ENCODE measurements around the gene NRIP1.
"Not testable (repeated sequence)": the region's sequence is repeated elsewhere in the genome, so short reads cannot be mapped to it uniquely, and the experiment has no call there.

Gene NRIP1

GRCh38 chr21:15037900-15038293 lies 26.9 kb downstream of the NRIP1 start:
- H3K27ac ChIP-seq, result no peak overlapping the region
- TF ChIP-seq CTCF (conservative IDR thresholded peaks at IDR 0.05), result no peak

GRCh38 chr21:15037095-15037899 lies 27.5 kb downstream of the NRIP1 start:
- no peak for TF ChIP-seq CTCF (conservative IDR thresholded peaks at IDR 0.05)
- no peak overlapping the region for H3K27ac ChIP-seq

- no peak for TF ChIP-seq CTCF (conservative IDR thresholded peaks at IDR 0.05)
Measured at GRCh38 chr21:15036189-15036588, 28.6 kb downstream of the NRIP1 start.

GRCh38 chr21:15034126-15034853 lies 30.5 kb downstream of the NRIP1 start:
- H3K27ac ChIP-seq, result no peak overlapping the region
- TF ChIP-seq CTCF (conservative IDR thresholded peaks at IDR 0.05), result no peak

More at GRCh38 chr21:15036189-15036588, 28.6 kb downstream of the NRIP1 start:
- H3K27ac ChIP-seq, result no peak overlapping the region

- H3K27ac ChIP-seq, result no peak overlapping the region
- no peak for TF ChIP-seq CTCF (conservative IDR thresholded peaks at IDR 0.05)
Measured at GRCh38 chr21:15031790-15032357, 32.9 kb downstream of the NRIP1 start.

GRCh38 chr21:15031362-15031761 lies 33.4 kb downstream of the NRIP1 start:
- not testable (repeated sequence) for H3K27ac ChIP-seq

GRCh38 chr21:15030861-15031260 lies 33.9 kb downstream of the NRIP1 start:
- H3K27ac ChIP-seq, result not testable (repeated sequence)

- TF ChIP-seq CTCF (conservative IDR thresholded peaks at IDR 0.05), result no peak
- H3K27ac ChIP-seq, result no peak overlapping the region
Measured at GRCh38 chr21:15029077-15029476, 35.7 kb downstream of the NRIP1 start.

Measured in VCaP (cell line).